ENCODE data around the gene EID3. TPM values are rescaled to one million over a fixed set of nuclear protein-coding genes. Genes with fewer than 3 reads are reported as not detected.
"Not testable (repeated sequence)": the region's sequence is repeated elsewhere in the genome, so short reads cannot be mapped to it uniquely, and the experiment has no call there.

The EID3 gene
- polyA plus RNA-seq, 1 donor from 2014 or later = 0.37 TPM

- Histone ChIP-seq H3F3A (ENCODE audit: insufficient read depth, low read length, poor library complexity, severe bottlenecking) (no peaks in the 10 kb centered on the region), H3K27ac (ENCODE audit: low read length) (no peak overlapping the region), H3K4me2 (ENCODE audit: low read length) (no peak overlapping the region), H3K9me3 (ENCODE audit: low read length) (no peaks in the 10 kb centered on the region), H3K4me3 (ENCODE audit: low read length) (no peak overlapping the region), H3K79me2 (replicated peaks; ENCODE audit: insufficient read depth, low read length) (no peaks in the 10 kb centered on the region), H3K9ac (ENCODE audit: low read length) (no peak overlapping the region), H2AFZ (ENCODE audit: low read depth, low read length) (no peak overlapping the region), H3K36me3 (ENCODE audit: insufficient read depth, low read length) (no peaks in the 10 kb centered on the region), H4K20me1 (ENCODE audit: insufficient read depth) (no peaks in the 10 kb centered on the region), H3K27me3 (ENCODE audit: insufficient read depth, low read depth, low read length) (no peaks in the 10 kb centered on the region), H3K9me2 (ENCODE audit: insufficient read depth, low read length) (no peaks in the 10 kb centered on the region)
- TF ChIP-seq POLR2AphosphoS5 (IDR thresholded peaks at IDR 0.05) (no peak), MXI1 (conservative IDR thresholded peaks at IDR 0.05; ENCODE audit: poor library complexity, severe bottlenecking) (no peak), EP300 (conservative IDR thresholded peaks at IDR 0.05; ENCODE audit: poor library complexity, severe bottlenecking) (no peak), REST (IDR thresholded peaks at IDR 0.05; ENCODE audit: borderline replicate concordance) (no peak), CTCF (IDR thresholded peaks at IDR 0.05; ENCODE audit: poor library complexity, severe bottlenecking) (no peak), RAD21 (conservative IDR thresholded peaks at IDR 0.05) (no peak), SMC3 (conservative IDR thresholded peaks at IDR 0.05; ENCODE audit: poor library complexity) (no peak), TAF1 (IDR thresholded peaks at IDR 0.05; ENCODE audit: low read depth) (no peak), EZH2 (IDR thresholded peaks at IDR 0.05; ENCODE audit: borderline replicate concordance, insufficient read depth, low read length, poor library complexity, severe bottlenecking) (no peak)
Observed at GRCh38 chr12:104263580-104264358, 39.8 kb upstream of the EID3 start.

GRCh38 chr12:104265436-104265835 is 38.1 kb upstream of the EID3 start:
- H3K9ac ChIP-seq (ENCODE audit: low read length); H3K27me3 ChIP-seq (ENCODE audit: insufficient read depth, low read depth, low read length); H3K4me2 ChIP-seq (ENCODE audit: low read length); H4K20me1 ChIP-seq (ENCODE audit: insufficient read depth); H3K9me2 ChIP-seq (ENCODE audit: insufficient read depth, low read length); H3K79me2 ChIP-seq (replicated peaks; ENCODE audit: insufficient read depth, low read length); H3K4me3 ChIP-seq (ENCODE audit: low read length); H3F3A ChIP-seq (ENCODE audit: insufficient read depth, low read length, poor library complexity, severe bottlenecking); H2AFZ ChIP-seq (ENCODE audit: low read depth, low read length); H3K27ac ChIP-seq (ENCODE audit: low read length); H3K36me3 ChIP-seq (ENCODE audit: insufficient read depth, low read length); H3K9me3 ChIP-seq (ENCODE audit: low read length): not testable (repeated sequence)

Data from neural cell (in vitro differentiated cells).